ENCODE measurements around the gene FAM240B.

FAM240B gene

DNA sequence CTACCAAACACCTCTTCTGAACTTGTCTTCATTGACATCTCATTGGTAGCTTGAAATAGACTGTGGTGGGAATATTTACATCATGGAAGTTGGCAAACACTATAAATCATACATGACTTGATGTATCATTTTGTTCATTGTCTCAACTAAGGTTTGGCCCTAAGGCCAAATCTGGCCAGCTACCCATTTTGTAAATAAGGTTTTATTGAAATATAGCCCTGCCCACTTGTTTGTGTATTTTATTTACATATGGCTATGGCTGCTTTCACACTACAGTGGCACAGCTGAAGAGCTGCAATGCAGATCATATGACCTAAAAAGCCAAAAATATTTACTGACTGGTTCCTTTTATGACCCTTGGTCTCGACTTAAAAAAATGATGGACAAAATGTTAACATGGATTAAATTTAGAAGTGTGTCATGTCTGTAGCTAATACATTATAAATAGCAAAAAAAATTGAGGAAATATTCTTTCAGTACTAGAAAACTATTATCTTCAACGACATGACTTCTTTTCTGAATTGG, 22.1 kb downstream of the FAM240B start:
- DNase-seq = no peak

DNA sequence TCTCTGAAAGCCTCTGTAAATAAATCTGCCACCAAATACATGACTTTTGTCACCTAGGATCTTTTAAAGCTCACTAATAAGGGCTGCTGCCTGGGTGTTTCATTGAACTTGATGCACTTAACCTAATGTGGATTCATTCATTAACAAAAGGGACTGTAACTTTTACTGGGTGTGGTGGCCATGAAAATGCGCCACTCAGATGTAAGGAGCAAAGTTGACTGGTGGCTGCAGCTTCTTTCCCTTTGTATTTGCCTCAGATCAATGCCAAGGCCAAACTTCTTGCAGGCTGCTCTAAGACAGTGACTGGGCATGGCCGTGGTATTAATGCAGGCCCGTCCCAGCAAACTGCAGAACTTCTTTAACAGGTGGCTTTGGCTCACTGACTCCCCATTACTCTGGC, 22.9 kb downstream of the FAM240B start:
- DNase-seq = no peak

GRCh38 chr9:38694676-38695075, 25.3 kb downstream of the FAM240B start:
- no peak for DNase-seq

DNA sequence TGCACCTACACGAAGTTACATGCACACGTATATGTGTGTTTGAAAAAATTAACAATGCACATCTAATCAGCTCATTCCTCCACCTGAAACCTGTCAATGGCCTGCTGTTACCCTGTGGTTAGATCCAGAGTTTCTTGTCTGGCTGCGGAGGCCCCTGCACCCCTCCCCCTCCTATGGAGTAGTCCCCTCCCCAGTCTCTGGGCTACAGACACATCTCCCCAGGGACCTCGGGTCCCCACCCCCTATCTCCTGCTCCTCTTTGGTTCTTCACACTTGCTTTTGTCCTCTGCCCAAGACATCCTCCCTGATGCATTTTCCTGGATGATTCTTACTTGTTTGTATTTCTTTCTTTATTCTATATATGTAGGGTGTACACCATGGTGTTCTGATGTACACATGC, 27.2 kb downstream of the FAM240B start:
- no peak for DNase-seq

DNA sequence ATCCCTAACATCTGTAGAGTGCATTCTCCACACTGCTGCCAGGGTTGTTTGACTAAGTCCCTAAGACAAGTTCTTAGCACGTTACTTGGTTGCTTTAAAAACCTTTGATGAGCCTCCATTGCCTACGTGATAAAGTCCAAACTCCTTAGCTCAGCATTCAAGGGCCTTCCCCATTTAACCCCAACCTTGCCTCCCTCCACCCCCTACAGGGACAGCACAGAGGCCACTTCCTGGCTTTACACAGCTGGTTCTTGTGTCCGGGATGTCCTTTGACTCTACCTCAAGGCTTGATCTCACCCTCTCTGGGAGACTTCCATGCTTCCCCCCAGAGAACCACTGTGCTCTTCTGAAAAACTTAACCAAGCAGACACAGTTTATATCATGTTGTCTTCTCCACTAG, 29.4 kb downstream of the FAM240B start:
- no peak for DNase-seq

DNA sequence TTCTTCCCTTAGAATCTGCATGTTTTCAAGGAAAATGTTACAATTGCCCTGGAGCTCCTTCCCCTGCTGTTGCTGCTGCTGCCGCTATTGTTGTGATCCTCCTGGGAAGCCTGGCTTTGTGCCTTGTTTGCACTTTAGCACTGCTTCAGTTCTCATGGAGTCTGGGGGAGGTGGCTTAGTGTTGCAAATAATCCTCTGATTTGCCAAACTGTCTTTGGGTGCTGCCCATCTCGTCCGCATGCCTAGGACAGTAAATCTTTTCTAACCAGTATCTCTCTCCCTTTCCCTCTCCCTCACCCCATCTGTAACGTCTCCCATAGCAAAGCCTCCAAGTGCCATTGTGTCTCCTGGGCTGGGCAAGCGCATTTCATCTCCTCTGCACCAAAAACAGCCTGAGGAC, 30.3 kb downstream of the FAM240B start:
- DNase-seq = no peak

- no peak for DNase-seq
Observed at GRCh38 chr9:38687992-38688391, 31.9 kb downstream of the FAM240B start.

DNA sequence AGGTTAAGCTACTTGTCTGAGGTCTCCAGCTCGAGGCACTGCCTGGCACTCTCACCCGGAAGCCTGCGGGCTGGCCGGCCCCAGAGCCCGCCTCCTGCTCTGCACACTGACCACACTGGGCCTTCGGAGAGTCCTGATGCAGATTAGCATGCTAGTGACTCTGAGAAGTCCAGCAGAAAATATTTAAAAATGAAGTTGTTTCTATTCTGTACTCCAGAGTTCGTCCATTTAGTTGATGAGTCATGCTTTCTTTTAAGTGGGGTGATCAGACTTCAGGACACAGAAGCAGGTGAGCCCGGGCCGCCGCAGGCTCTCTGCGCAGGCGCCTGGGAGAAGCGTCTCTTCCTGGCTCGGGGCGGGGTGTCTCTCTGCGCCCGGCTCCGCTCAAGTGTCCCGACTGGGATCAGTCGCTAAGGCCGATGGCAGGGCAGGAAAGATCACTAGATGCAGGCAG, 32.5 kb downstream of the FAM240B start:
- DNase-seq = no peak

- no peak for DNase-seq
Observed at GRCh38 chr9:38686933-38687332, 33.0 kb downstream of the FAM240B start.

GRCh38 chr9:38685535-38685934, 34.4 kb downstream of the FAM240B start:
- no peak for DNase-seq

- no peak for DNase-seq
Observed at GRCh38 chr9:38683336-38683735, 36.6 kb downstream of the FAM240B start.

- DNase-seq = no peak
Observed at GRCh38 chr9:38682713-38683112, 37.2 kb downstream of the FAM240B start.

DNA sequence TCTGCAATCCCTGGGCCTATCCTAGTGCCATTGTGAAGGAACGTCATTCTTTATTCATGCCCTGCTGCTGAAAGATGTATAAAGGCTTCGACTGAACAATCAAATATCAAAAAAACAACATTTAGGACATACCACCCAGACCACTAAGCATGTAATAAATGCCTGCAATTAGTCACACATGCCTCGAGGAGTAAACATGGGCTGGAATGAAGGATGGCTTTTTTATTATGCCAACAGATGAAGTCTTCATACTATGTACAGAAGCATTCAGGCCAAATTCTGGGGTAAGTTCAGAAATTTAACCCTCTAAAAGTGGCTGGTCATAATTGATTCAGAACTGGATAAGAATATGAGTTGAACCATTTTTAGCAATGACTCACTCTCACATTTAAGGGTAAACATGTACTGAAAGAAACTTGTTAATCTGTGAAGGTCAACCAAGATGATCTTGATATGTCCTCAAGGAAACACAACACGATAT, 38.1 kb downstream of the FAM240B start:
- DNase-seq = no peak

GRCh38 chr9:38680837-38681445, 39.0 kb downstream of the FAM240B start:
- DNase-seq = peak; percentile 61

- no peak for DNase-seq
Observed at GRCh38 chr9:38677660-38678303, 42.2 kb downstream of the FAM240B start.

DNA sequence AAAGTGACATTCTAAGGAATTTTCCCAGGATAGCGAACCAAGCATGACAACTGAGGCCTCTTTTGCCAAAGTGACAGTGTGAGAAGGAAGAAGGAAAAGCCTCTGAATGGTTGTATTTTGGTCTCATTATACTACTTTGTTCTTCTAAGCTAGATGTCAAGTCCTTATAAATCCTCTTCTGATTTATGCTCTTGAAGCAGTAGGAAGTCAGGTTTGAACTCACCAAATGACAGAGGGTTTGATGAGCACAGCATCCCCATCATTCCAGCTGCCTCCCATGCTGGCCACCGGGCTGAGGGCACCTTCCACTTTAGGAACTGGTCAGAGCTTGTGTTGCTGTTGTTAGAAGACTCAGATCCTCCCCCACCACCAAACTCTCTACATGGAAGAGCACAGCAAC, 44.1 kb downstream of the FAM240B start:
- no peak for DNase-seq

GRCh38 chr9:38675211-38675610, 44.7 kb downstream of the FAM240B start:
- no peak for DNase-seq

- DNase-seq = no peak
Observed at GRCh38 chr9:38673399-38674193, 46.3 kb downstream of the FAM240B start.

GRCh38 chr9:38671748-38672147, 48.2 kb downstream of the FAM240B start:
- DNase-seq = no peak

- DNase-seq = no peak
Observed at GRCh38 chr9:38671372-38671731, 48.6 kb downstream of the FAM240B start.

GRCh38 chr9:38670542-38671371, 49.2 kb downstream of the FAM240B start:
- DNase-seq = no peak

DNA sequence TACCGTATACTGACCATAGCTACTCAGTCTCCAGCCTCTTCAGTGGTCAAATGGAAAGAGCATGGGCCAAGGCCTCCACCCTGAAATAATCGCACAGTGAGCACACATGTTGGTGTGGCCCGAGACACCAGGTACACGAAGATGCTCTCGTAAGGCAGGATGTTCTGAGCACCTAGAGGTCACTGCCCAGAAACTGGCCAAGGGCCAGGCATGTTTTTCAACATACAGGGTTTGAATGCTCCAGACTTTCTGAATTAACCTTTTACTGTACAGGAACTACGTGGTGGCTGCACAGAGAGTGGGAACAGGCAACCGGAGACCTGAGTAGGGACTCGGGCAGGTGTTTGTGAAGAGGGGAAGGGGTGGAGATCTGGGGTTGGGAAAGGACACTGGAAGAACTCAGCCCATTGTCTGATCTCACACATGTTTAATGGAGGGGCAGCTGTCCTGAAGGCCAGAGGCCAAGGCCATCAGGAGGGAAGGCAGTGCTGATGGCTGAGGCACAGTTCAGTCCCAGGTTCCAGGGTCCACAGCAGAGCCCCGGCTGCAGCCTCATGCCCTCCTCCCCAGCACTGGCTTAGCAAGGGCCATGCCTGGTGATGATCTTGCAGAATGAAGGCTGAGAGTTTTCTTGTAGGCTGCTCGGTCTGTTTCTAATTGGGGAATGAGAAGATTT, 51.0 kb downstream of the FAM240B start:
- no peak for DNase-seq

Data from right hindlimb (tissue), 1 donor.